ENCODE data around the gene TJP1.

TJP1 gene

GRCh38 chr15:29811691-29812383 lies 10.4 kb downstream of the TJP1 start:
- Histone ChIP-seq H2AFZ (ENCODE audit: low read depth, low read length) (no peak overlapping the region), H3K9me3 (ENCODE audit: insufficient read depth, low read length, severe bottlenecking) (no peaks in the 10 kb centered on the region), H4K20me1 (ENCODE audit: insufficient read depth, low read length) (no peaks in the 10 kb centered on the region), H3K36me3 (ENCODE audit: insufficient read depth, low read length) (no peaks in the 10 kb centered on the region), H3K4me3 (ENCODE audit: low read depth in 1 of 2, low read length in 2 of 2) (no peak overlapping the region), H3K27ac (ENCODE audit: low read length) (no peak overlapping the region), H3K9ac (ENCODE audit: low read depth, low read length) (no peak overlapping the region), H3K4me2 (ENCODE audit: insufficient read depth, low read length) (no peak overlapping the region), H3K27me3 (ENCODE audit: insufficient read depth, low read length, poor library complexity) (peaks cover 42% of the 10 kb centered on the region), H3K79me2 (ENCODE audit: insufficient read depth, low read length) (no peaks in the 10 kb centered on the region), H3K4me1 (ENCODE audit: insufficient read depth, low read length) (no peaks in the 10 kb centered on the region)
- ATAC-seq (ENCODE audit: insufficient read depth, low read depth) (no peak), DNase-seq (no peak)
- TF ChIP-seq EZH2 (IDR thresholded peaks at IDR 0.05; ENCODE audit: borderline replicate concordance, low read depth, low read length, severe bottlenecking), result no peak
- TF ChIP-seq, protein P1, sequence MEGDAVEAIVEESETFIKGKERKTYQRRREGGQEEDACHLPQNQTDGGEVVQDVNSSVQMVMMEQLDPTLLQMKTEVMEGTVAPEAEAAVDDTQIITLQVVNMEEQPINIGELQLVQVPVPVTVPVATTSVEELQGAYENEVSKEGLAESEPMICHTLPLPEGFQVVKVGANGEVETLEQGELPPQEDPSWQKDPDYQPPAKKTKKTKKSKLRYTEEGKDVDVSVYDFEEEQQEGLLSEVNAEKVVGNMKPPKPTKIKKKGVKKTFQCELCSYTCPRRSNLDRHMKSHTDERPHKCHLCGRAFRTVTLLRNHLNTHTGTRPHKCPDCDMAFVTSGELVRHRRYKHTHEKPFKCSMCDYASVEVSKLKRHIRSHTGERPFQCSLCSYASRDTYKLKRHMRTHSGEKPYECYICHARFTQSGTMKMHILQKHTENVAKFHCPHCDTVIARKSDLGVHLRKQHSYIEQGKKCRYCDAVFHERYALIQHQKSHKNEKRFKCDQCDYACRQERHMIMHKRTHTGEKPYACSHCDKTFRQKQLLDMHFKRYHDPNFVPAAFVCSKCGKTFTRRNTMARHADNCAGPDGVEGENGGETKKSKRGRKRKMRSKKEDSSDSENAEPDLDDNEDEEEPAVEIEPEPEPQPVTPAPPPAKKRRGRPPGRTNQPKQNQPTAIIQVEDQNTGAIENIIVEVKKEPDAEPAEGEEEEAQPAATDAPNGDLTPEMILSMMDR (IDR thresholded peaks at IDR 0.05; ENCODE audit: borderline replicate concordance, extremely low read depth, low read length, poor library complexity, severe bottlenecking), result no peak

GRCh38 chr15:29805708-29806104 lies 16.6 kb downstream of the TJP1 start:
- H3K4me2 ChIP-seq (ENCODE audit: insufficient read depth, low read length), result no peak overlapping the region
- no peak for ATAC-seq (ENCODE audit: insufficient read depth, low read depth)
- no peak overlapping the region for H3K27ac ChIP-seq (ENCODE audit: low read length)
- no peak overlapping the region for H3K4me3 ChIP-seq (ENCODE audit: low read depth in 1 of 2, low read length in 2 of 2)
- no peaks in the 10 kb centered on the region for H4K20me1 ChIP-seq (ENCODE audit: insufficient read depth, low read length)
- H3K4me1 ChIP-seq (ENCODE audit: insufficient read depth, low read length), result no peaks in the 10 kb centered on the region
- no peak overlapping the region for H3K9ac ChIP-seq (ENCODE audit: low read depth, low read length)
- TF ChIP-seq EZH2 (IDR thresholded peaks at IDR 0.05; ENCODE audit: borderline replicate concordance, low read depth, low read length, severe bottlenecking), result no peak
- TF ChIP-seq, protein P1 (IDR thresholded peaks at IDR 0.05; ENCODE audit: borderline replicate concordance, extremely low read depth, low read length, poor library complexity, severe bottlenecking), result no peak
- H3K79me2 ChIP-seq (ENCODE audit: insufficient read depth, low read length), result no peaks in the 10 kb centered on the region
- H3K36me3 ChIP-seq (ENCODE audit: insufficient read depth, low read length), result no peaks in the 10 kb centered on the region
- H3K9me3 ChIP-seq (ENCODE audit: insufficient read depth, low read length, severe bottlenecking), result no peaks in the 10 kb centered on the region
- DNase-seq, result no peak
- H2AFZ ChIP-seq (ENCODE audit: low read depth, low read length), result no peak overlapping the region
- peaks cover 6% of the 10 kb centered on the region for H3K27me3 ChIP-seq (ENCODE audit: insufficient read depth, low read length, poor library complexity)

GRCh38 chr15:29805043-29805707 lies 17.1 kb downstream of the TJP1 start:
- H4K20me1 ChIP-seq (ENCODE audit: insufficient read depth, low read length), result no peaks in the 10 kb centered on the region
- H3K36me3 ChIP-seq (ENCODE audit: insufficient read depth, low read length), result no peaks in the 10 kb centered on the region
- no peak overlapping the region for H3K4me2 ChIP-seq (ENCODE audit: insufficient read depth, low read length)
- ATAC-seq (ENCODE audit: insufficient read depth, low read depth) (no peak), DNase-seq (no peak)
- H2AFZ ChIP-seq (ENCODE audit: low read depth, low read length), result no peak overlapping the region
- no peak overlapping the region for H3K9ac ChIP-seq (ENCODE audit: low read depth, low read length)
- no peaks in the 10 kb centered on the region for H3K79me2 ChIP-seq (ENCODE audit: insufficient read depth, low read length)
- peaks cover 6% of the 10 kb centered on the region for H3K27me3 ChIP-seq (ENCODE audit: insufficient read depth, low read length, poor library complexity)
- no peak overlapping the region for H3K27ac ChIP-seq (ENCODE audit: low read length)
- TF ChIP-seq, protein P1 (IDR thresholded peaks at IDR 0.05; ENCODE audit: borderline replicate concordance, extremely low read depth, low read length, poor library complexity, severe bottlenecking), result no peak
- TF ChIP-seq EZH2 (IDR thresholded peaks at IDR 0.05; ENCODE audit: borderline replicate concordance, low read depth, low read length, severe bottlenecking), result no peak
- H3K9me3 ChIP-seq (ENCODE audit: insufficient read depth, low read length, severe bottlenecking), result no peaks in the 10 kb centered on the region
- H3K4me3 ChIP-seq (ENCODE audit: low read depth in 1 of 2, low read length in 2 of 2), result no peak overlapping the region
- H3K4me1 ChIP-seq (ENCODE audit: insufficient read depth, low read length), result no peaks in the 10 kb centered on the region

Data from DND-41 (cell line).